ENCODE data around the gene LRRC51.

Gene LRRC51

DNA sequence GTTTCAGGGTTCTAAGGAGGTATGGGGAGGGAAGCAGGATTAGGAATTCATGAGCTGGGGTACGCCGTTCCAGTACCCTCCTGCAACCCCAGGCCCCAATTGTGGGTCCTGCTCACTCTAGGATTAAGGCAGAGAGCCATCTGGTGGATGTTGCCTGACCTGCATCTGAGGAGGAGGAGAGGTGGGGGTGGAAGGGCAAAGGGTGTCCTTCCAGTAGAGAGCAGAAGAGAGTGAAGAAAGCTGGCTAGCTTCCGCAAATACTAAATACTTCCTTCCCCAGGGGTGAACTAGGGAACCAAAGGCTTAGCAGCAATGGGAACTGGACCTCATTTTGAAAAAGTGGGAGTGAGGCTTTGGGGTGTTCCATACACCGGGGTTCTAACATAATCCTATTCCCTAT lies 10.6 kb downstream of the LRRC51 start:
- Histone ChIP-seq H3K27me3 (ENCODE audit: control insufficient read depth, insufficient read depth, low read length) (no peaks in the 10 kb centered on the region), H3K27ac (ENCODE audit: low read length) (no peak overlapping the region), H3K9ac (ENCODE audit: low read length) (no peak overlapping the region), H3K9me3 (ENCODE audit: control insufficient read depth, low read depth, low read length) (no peaks in the 10 kb centered on the region), H3K4me1 (ENCODE audit: control insufficient read depth, low read depth, low read length) (peaks cover 3% of the 10 kb centered on the region), H3K36me3 (ENCODE audit: control insufficient read depth, low read depth, low read length) (peaks cover 8% of the 10 kb centered on the region), H3K4me3 (ENCODE audit: low read length) (no peak overlapping the region)

DNA sequence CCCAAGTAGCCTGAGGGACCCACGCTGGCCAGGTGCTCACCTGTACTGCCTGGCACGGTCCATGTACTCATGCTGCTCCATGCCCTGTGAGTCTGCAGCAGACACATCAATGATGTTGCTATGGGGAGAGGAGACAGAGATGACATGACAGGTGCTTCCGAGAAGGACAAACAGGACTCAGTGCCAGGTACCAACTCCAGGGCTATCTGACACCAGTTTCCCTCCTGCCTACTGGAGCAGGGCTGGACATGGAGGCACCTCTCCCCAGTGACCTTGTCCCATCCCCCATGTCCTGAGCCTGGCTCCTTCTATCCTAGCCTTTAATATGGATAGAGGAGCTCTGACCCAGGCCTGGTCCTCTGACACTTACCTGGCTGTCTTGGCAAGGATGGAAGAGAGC lies 18.1 kb downstream of the LRRC51 start:
- no peak overlapping the region for H3K4me3 ChIP-seq (ENCODE audit: low read length)
- H3K27me3 ChIP-seq (ENCODE audit: control insufficient read depth, insufficient read depth, low read length) = no peaks in the 10 kb centered on the region
- no peaks in the 10 kb centered on the region for H3K9me3 ChIP-seq (ENCODE audit: control insufficient read depth, low read depth, low read length)
- peaks cover 8% of the 10 kb centered on the region for H3K4me1 ChIP-seq (ENCODE audit: control insufficient read depth, low read depth, low read length)
- H3K36me3 ChIP-seq (ENCODE audit: control insufficient read depth, low read depth, low read length) = peaks cover 47% of the 10 kb centered on the region
- H3K27ac ChIP-seq (ENCODE audit: low read length) = no peak overlapping the region
- H3K9ac ChIP-seq (ENCODE audit: low read length) = no peak overlapping the region

- Histone ChIP-seq H3K4me3 (ENCODE audit: low read length) (no peak overlapping the region), H3K27me3 (ENCODE audit: control insufficient read depth, insufficient read depth, low read length) (no peaks in the 10 kb centered on the region), H3K4me1 (ENCODE audit: control insufficient read depth, low read depth, low read length) (peaks cover 12% of the 10 kb centered on the region), H3K27ac (ENCODE audit: low read length) (no peak overlapping the region), H3K9ac (ENCODE audit: low read length) (no peak overlapping the region), H3K36me3 (ENCODE audit: control insufficient read depth, low read depth, low read length) (peaks cover 40% of the 10 kb centered on the region), H3K9me3 (ENCODE audit: control insufficient read depth, low read depth, low read length) (no peaks in the 10 kb centered on the region)
These were observed 19.4 kb downstream of the LRRC51 start for GRCh38 chr11:72100009-72100408.

DNA sequence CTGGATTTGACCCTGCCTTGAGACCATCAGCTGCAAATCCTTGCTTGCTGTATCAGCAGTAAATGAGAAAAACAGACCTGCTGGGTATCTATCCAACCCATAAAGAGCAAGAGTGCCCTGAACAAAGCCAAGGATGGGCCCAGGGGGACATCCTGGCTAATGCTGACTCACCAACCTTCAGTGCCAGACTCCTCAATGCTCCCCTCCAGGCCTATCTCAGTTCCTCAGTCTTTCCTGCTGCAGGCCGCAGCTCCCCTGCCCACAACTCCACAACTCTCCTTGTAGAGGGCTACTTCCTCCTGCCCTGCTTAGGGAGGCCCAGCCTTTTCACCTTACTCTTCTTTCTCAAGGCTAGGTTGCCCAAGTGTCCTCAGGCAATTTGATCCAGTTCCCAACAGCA lies 19.8 kb downstream of the LRRC51 start:
- no peaks in the 10 kb centered on the region for H3K9me3 ChIP-seq (ENCODE audit: control insufficient read depth, low read depth, low read length)
- no peaks in the 10 kb centered on the region for H3K27me3 ChIP-seq (ENCODE audit: control insufficient read depth, insufficient read depth, low read length)
- H3K36me3 ChIP-seq (ENCODE audit: control insufficient read depth, low read depth, low read length) = peaks cover 40% of the 10 kb centered on the region
- peaks cover 12% of the 10 kb centered on the region for H3K4me1 ChIP-seq (ENCODE audit: control insufficient read depth, low read depth, low read length)
- H3K4me3 ChIP-seq (ENCODE audit: low read length) = no peak overlapping the region
- H3K27ac ChIP-seq (ENCODE audit: low read length) = no peak overlapping the region
- no peak overlapping the region for H3K9ac ChIP-seq (ENCODE audit: low read length)

GRCh38 chr11:72102162-72102561 lies 21.5 kb downstream of the LRRC51 start:
- Histone ChIP-seq H3K27ac (ENCODE audit: low read length) (peak overlapping the region; percentile 70), H3K36me3 (ENCODE audit: control insufficient read depth, low read depth, low read length) (peaks cover 31% of the 10 kb centered on the region), H3K9me3 (ENCODE audit: control insufficient read depth, low read depth, low read length) (no peaks in the 10 kb centered on the region), H3K4me1 (ENCODE audit: control insufficient read depth, low read depth, low read length) (peaks cover 12% of the 10 kb centered on the region), H3K9ac (ENCODE audit: low read length) (peak overlapping the region; percentile 93), H3K4me3 (ENCODE audit: low read length) (peak overlapping the region; percentile 81), H3K27me3 (ENCODE audit: control insufficient read depth, insufficient read depth, low read length) (no peaks in the 10 kb centered on the region)

- H3K27me3 ChIP-seq (ENCODE audit: control insufficient read depth, insufficient read depth, low read length) = no peaks in the 10 kb centered on the region
- peak overlapping the region; percentile 93 for H3K9ac ChIP-seq (ENCODE audit: low read length)
- peak overlapping the region; percentile 70 for H3K27ac ChIP-seq (ENCODE audit: low read length)
- peak overlapping the region; percentile 81 for H3K4me3 ChIP-seq (ENCODE audit: low read length)
- H3K36me3 ChIP-seq (ENCODE audit: control insufficient read depth, low read depth, low read length) = peaks cover 27% of the 10 kb centered on the region
- no peaks in the 10 kb centered on the region for H3K9me3 ChIP-seq (ENCODE audit: control insufficient read depth, low read depth, low read length)
- peaks cover 12% of the 10 kb centered on the region for H3K4me1 ChIP-seq (ENCODE audit: control insufficient read depth, low read depth, low read length)
These were observed 21.9 kb downstream of the LRRC51 start for GRCh38 chr11:72102631-72102945.

DNA sequence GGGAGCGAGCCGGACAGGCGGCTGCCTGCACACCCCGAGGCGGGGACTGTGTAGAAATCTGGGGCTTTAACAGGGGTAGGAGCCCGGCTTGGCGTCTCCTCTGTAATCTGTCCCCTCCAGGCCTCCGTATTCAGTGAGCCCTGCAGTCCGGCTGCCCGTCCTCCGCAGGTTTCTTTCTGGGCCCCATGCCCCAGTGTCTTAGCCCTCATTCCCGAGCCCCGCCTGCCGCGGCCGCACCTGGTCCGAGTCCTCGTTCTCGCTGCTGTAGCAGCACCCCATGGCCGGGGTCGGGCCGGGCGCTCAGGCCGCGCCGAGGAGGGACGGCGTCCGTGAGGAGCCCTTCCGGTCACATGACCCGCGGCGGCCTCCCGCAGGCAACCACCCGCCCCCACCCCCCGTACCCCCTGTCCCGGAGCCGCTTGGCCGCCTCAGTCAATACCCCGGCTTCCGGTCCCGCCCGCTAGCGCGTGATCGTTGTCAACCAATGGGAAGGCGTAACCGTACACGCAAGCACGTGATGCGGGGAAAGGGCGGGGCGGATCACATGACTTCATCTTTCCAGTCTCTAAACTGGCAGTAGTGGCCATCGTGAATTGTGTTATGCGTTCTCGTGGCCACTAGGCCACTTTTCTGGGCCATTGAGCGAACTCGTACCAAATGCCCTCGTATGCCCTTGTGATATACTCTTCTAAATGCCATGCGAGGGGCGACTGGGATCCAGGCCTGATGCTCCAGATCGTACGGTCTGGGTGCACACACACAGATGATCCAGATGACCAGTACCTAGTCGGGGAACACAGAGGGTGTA lies 22.5 kb downstream of the LRRC51 start, which contains the start of gene LAMTOR1:
TSS of gene LAMTOR1 (minus strand) at position 352 of the 808 bp plus-strand sequence. CDS start at position 279, 73 bp downstream.
- Histone ChIP-seq H3K27ac (ENCODE audit: low read length) (peak within 1 kb of the TSS; percentile 88), H3K27me3 (ENCODE audit: control insufficient read depth, insufficient read depth, low read length) (no peaks in the 10 kb centered on the region), H3K4me1 (ENCODE audit: control insufficient read depth, low read depth, low read length) (peaks cover 12% of the 10 kb centered on the region), H3K36me3 (ENCODE audit: control insufficient read depth, low read depth, low read length) (peaks cover 21% of the 10 kb centered on the region), H3K4me3 (ENCODE audit: low read length) (peak within 1 kb of the TSS; percentile 81), H3K9ac (ENCODE audit: low read length) (peak within 1 kb of the TSS; percentile 93), H3K9me3 (ENCODE audit: control insufficient read depth, low read depth, low read length) (no peaks in the 10 kb centered on the region)

GRCh38 chr11:72103754-72104167 lies 23.1 kb downstream of the LRRC51 start:
- Histone ChIP-seq H3K9me3 (ENCODE audit: control insufficient read depth, low read depth, low read length) (no peaks in the 10 kb centered on the region), H3K4me3 (ENCODE audit: low read length) (peak overlapping the region; percentile 48), H3K36me3 (ENCODE audit: control insufficient read depth, low read depth, low read length) (peaks cover 15% of the 10 kb centered on the region), H3K9ac (ENCODE audit: low read length) (peak overlapping the region; percentile 62), H3K27me3 (ENCODE audit: control insufficient read depth, insufficient read depth, low read length) (no peaks in the 10 kb centered on the region), H3K27ac (ENCODE audit: low read length) (peak overlapping the region; percentile 88), H3K4me1 (ENCODE audit: control insufficient read depth, low read depth, low read length) (peaks cover 12% of the 10 kb centered on the region)

- Histone ChIP-seq H3K27ac (ENCODE audit: low read length) (no peak within 1 kb of the TSS), H3K9ac (ENCODE audit: low read length) (no peak within 1 kb of the TSS), H3K4me1 (ENCODE audit: control insufficient read depth, low read depth, low read length) (peaks cover 12% of the 10 kb centered on the region), H3K36me3 (ENCODE audit: control insufficient read depth, low read depth, low read length) (no peaks in the 10 kb centered on the region), H3K9me3 (ENCODE audit: control insufficient read depth, low read depth, low read length) (no peaks in the 10 kb centered on the region), H3K4me3 (ENCODE audit: low read length) (no peak within 1 kb of the TSS), H3K27me3 (ENCODE audit: control insufficient read depth, insufficient read depth, low read length) (no peaks in the 10 kb centered on the region)
These were observed 25.2 kb downstream of the LRRC51 start, which contains the start of gene TOMT for GRCh38 chr11:72105888-72106287. Gene TOMT (plus strand): TSS chr11:72105924. CDS start chr11:72105952, 28 bp downstream.

GRCh38 chr11:72111300-72112142 lies 30.9 kb downstream of the LRRC51 start:
- Histone ChIP-seq H3K27ac (ENCODE audit: low read length) (peak overlapping the region; percentile 22), H3K36me3 (ENCODE audit: control insufficient read depth, low read depth, low read length) (no peaks in the 10 kb centered on the region), H3K4me3 (ENCODE audit: low read length) (peak overlapping the region; percentile 83), H3K9me3 (ENCODE audit: control insufficient read depth, low read depth, low read length) (no peaks in the 10 kb centered on the region), H3K4me1 (ENCODE audit: control insufficient read depth, low read depth, low read length) (peaks cover 9% of the 10 kb centered on the region), H3K27me3 (ENCODE audit: control insufficient read depth, insufficient read depth, low read length) (peaks cover 26% of the 10 kb centered on the region), H3K9ac (ENCODE audit: low read length) (peak overlapping the region; percentile 96)

- no peaks in the 10 kb centered on the region for H3K36me3 ChIP-seq (ENCODE audit: control insufficient read depth, low read depth, low read length)
- peak within 1 kb of the TSS; percentile 83 for H3K4me3 ChIP-seq (ENCODE audit: low read length)
- H3K9ac ChIP-seq (ENCODE audit: low read length) = peak within 1 kb of the TSS; percentile 96
- peaks cover 9% of the 10 kb centered on the region for H3K4me1 ChIP-seq (ENCODE audit: control insufficient read depth, low read depth, low read length)
- H3K9me3 ChIP-seq (ENCODE audit: control insufficient read depth, low read depth, low read length) = no peaks in the 10 kb centered on the region
- H3K27me3 ChIP-seq (ENCODE audit: control insufficient read depth, insufficient read depth, low read length) = peaks cover 33% of the 10 kb centered on the region
- H3K27ac ChIP-seq (ENCODE audit: low read length) = peak within 1 kb of the TSS; percentile 97
These were observed 31.7 kb downstream of the LRRC51 start, which contains the start of gene ANAPC15 for GRCh38 chr11:72112143-72112977. Gene ANAPC15 (minus strand): TSS chr11:72112695. CDS start chr11:72111276, 1,419 bp downstream.
